Hindlimb muscle (tissue), 1 donor: ENCODE data around the gene HDLBP. TPM values are rescaled to one million over a fixed set of nuclear protein-coding genes. Genes with fewer than 3 reads are reported as not detected.
A peak's percentile ranks its signal among the peaks of the same experiment; 100 is the strongest.

Experiments
- DNase-seq: peaks from one replicate; pipeline ENCODE4 v3.0.0-alpha.2; 2013
- polyA plus RNA-seq: library from polyadenylated mRNA; unstranded; fragments of 120-200 nt; gene quantifications from one replicate; pipeline ENCODE4 v1.2.1, GENCODE V29; 2013; ENCODE audit not compliant: insufficient read length

Gene HDLBP
- polyA plus RNA-seq, result 357 TPM

DNA sequence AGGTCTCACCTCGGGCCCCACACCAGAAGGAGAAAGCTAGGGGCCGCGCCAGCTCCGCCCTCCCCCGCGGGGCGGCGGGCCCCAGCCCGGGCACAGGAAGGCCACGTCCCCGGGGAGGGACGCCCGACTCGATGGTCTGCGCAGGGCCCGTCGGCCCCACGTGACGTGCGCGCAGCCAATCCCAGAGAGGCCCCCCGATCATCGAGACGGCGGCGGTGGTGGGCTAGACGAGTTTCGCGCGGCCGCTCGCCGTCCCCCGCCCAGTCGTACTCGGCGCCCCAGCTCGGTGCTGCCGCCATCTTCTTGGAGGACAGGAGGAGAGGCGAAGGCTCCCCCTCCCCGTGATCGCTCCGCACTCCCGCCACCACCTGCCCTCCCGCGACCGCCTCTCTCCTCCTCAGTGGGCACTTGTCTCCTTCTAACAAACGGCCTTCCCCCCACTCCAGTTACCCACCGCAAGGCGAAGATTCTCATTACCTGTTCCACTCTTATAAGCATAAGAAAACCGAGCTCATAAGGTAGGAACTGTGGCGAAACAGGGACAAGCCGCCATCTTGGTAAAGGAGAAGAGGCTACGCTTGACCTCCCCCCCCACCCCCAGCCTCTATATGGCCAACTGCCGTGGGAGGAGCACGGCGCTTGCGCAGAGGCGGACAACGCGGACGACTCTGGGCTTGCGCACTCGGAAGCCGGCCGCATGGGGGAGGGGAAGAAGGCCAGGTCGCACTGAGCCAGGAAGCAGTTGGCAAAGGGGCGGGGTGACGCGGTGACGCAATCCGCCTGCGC, at the start of gene HDLBP:
Gene HDLBP, minus strand, starts transcription at position 580 of the 786 bp plus-strand sequence. CDS start 48,803 bp downstream, outside the sequence.
- DNase-seq, result peak; percentile 100

- no peak for DNase-seq
Observed at GRCh38 chr2:241364781-241365180, 49.3 kb upstream of the HDLBP start.

- no peak for DNase-seq
Observed at GRCh38 chr2:241363426-241363825, 48.0 kb upstream of the HDLBP start.

DNA sequence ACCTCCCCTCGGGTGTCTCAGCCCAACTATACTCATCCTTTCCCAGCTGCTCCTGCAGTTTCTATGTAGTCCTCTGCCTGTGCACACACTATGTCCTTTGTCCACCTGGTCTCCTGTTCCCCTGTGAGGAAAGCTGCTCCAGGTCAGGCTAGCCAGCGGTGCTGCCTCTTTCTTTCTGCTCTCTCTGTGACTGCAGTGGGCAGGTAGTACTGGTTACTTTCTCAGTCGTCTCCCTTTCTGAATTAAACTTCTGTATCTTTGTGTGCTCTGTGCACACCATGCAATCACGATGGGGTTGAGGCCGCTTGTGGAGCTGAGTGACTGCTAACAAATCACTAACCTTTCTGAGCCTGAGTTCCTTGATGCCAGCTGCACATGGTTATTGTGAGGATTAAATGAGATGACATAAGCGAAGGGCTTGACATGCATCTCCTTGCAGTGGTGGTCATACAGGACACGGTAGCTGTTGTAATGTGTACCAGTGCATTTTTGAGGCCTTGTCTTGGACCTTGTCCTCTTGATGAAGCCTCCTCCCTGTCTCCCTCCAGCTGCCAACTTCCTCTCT, 44.1 kb upstream of the HDLBP start:
- DNase-seq, result no peak

DNA sequence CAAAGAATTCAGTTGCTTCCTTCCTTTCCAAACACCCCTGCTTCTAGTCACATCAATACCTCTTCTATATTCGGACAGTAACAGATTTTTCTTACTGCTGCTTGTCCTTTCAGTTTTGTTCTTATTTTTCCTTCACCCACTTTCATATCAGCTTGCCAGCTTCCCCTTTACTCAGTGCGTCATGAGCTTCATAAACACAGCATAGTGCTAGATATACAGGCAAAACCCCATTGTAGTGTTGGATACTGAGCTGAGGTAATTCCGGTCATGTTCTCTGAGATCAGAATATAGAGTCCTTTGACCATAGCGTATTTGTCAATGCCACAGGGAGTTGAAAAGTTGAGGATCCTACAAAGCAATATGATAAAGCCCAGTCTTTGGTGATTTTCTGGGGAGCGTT, 43.0 kb upstream of the HDLBP start:
- no peak for DNase-seq

GRCh38 chr2:241357531-241357930, 42.1 kb upstream of the HDLBP start:
- no peak for DNase-seq

DNA sequence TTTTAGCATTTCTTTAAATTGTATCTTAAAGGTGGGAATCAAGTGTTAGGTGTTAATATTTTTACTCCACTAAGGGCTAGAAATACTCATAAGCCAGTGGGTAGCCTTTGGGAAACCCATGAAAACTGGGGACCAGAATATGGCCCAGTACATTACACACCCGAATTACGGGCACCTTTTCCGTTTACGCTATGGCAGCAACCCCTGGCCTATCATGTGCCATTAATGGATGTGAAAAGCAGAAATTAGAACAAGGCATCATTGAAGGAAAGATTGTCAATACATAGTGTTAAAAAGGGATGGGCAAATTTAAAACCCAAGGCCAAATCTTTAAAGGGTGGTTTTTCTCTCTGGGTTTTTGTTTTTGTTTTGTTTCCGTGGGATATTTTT, 41.4 kb upstream of the HDLBP start:
- DNase-seq, result no peak

GRCh38 chr2:241355983-241356870, 40.8 kb upstream of the HDLBP start, which contains the start of gene FARP2:
Gene FARP2 (plus strand): TSS chr2:241356285. CDS start chr2:241373108, 16,823 bp downstream.
- peak; percentile 98 for DNase-seq

- DNase-seq, result peak; percentile 34
Observed at GRCh38 chr2:241354668-241355658, 39.5 kb upstream of the HDLBP start.

DNA sequence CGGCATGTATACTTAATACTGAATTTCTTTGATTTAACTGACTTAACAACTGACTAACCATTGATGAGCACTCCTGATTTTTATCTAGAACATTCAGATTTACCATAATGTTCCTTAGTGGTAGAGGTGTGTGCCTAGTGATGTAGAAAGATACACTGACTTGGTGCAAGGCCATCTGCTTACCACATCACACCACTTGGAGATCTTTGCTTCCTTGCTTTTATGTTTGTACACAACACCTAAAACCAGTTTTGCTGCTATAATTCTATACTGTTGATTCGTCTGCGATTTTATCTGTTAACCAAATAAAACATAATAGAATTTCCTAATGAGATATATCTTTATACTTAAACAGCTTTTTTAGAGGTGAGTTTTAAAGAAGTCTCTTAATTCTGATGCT, 36.8 kb upstream of the HDLBP start:
- no peak for DNase-seq

- no peak for DNase-seq
Observed at GRCh38 chr2:241351640-241352031, 36.2 kb upstream of the HDLBP start.

DNA sequence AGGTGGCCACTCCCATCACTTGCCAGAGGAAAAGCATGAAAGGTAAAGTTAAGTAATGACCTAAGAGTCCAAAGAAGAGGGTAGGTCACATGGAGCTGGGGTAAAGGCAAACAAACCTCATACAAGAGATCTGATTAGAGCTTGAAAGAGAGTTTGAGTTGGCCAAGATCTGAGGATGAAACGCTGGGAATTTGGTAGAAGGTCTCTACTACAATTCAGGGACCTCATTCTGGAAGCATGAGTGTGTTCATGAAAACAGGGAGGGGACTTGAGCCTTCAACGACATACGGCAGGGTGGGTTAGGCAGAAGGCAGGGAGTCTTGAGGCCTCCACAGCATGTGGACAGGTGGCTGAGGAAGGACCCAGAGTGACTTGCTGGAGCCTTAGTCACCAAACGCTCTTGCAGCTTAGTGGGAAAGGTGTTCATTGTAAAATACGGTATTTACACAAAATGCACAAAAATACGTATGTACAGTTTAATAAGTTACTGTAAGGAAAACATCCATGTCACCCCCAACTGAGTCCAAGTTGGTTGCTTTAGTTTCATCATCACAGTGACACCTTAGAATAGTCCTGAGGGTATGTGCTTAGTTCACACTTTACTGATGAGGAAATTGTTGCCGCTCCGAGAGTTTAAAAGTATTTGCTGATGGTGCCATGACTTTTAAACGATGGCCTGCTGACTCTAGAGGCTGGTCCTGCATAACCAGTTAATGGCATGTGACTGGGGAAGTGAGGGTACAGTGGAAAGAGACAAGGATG, 35.6 kb upstream of the HDLBP start:
- no peak for DNase-seq

- no peak for DNase-seq
Observed at GRCh38 chr2:241350530-241350877, 35.0 kb upstream of the HDLBP start.

DNA sequence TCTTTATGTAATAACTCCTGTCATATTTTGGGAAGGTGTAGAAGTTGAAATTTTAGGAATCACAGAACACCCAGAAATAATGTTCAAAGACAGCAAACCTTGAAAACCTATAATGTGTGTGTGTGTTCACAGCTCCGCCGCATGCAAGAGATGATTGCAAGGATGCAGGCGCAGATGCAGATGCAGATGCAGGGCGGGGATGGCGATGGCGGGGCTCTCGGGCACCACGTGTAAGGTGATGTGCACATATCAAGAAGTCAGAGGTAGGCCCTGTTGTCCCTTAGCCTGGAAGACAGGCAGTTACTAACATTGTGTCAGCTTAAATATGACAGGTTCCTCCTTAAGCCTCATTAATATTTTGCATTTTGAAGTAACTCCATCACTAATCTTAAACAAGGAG, 34.5 kb upstream of the HDLBP start:
- no peak for DNase-seq

GRCh38 chr2:241344925-241345651, 29.6 kb upstream of the HDLBP start:
- no peak for DNase-seq

- DNase-seq, result no peak
Observed at GRCh38 chr2:241340631-241341163, 25.2 kb upstream of the HDLBP start.

DNA sequence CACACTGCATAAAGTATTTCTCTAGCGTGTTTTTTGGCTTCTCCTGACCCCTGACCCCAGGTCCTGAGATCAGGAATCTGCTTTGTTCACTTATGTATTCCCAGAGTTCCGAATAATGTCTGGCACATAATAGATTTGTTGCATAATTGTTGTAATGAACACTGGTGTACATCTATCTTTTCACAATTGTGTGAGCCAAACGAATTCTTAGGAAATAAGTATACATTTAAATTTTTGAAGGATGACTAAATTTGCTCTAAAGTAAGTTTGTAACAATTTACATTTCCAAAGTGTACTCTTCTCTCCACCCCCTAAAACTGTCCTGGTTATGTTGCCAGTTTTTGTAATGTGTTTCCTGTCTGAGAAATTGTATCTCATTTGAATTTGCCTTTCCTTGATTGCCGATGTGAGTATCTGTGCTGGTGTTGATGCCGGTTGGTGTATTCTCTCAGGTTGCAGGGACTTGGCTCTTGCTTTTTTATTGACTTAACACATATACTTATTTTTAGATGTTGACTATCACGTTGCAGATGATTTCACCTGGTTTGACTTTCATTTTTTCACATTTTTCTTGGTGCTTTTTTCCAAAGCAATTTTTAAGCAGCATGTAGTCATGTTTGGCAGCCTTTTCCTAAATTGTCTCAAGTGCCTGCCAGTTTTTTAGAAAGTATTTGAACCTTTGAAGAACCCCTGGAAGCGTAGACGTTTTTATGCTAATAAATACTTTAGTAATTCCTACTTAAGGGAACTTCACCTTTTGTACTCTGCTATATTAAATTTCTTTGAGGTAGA, 24.6 kb upstream of the HDLBP start:
- DNase-seq, result no peak

- DNase-seq, result no peak
Observed at GRCh38 chr2:241334813-241335212, 19.3 kb upstream of the HDLBP start.

- DNase-seq, result no peak
Observed at GRCh38 chr2:241330616-241330981, 15.1 kb upstream of the HDLBP start.
